GM18519 (cell line): ENCODE measurements around the gene MAPKAPK5.
"Not testable (repeated sequence)": the region's sequence is repeated elsewhere in the genome, so short reads cannot be mapped to it uniquely, and the experiment has no call there.

Experiments
- ATAC-seq: cut with Tn5 transposase; IDR thresholded peaks from one replicate; pipeline ENCODE4 v1.9.1; 2021; ENCODE audit warnings: mild to moderate bottlenecking, moderate library complexity; ENCODE audit not compliant: unreplicated experiment, low FRiP score

The MAPKAPK5 gene

GRCh38 chr12:111873113-111873512 is 31.1 kb downstream of the MAPKAPK5 start:
- ATAC-seq, result no peak

GRCh38 chr12:111881716-111882115 is 39.7 kb downstream of the MAPKAPK5 start:
- no peak for ATAC-seq

GRCh38 chr12:111886662-111887545 is 44.9 kb downstream of the MAPKAPK5 start:
- ATAC-seq, result no peak

- no peak for ATAC-seq
These were observed 46.1 kb downstream of the MAPKAPK5 start for GRCh38 chr12:111887926-111888745.

GRCh38 chr12:111893287-111893686 is 51.3 kb downstream of the MAPKAPK5 start:
- no peak for ATAC-seq

- no peak for ATAC-seq
These were observed 52.5 kb downstream of the MAPKAPK5 start for GRCh38 chr12:111894556-111894955.

GRCh38 chr12:111901182-111901581 is 59.2 kb downstream of the MAPKAPK5 start:
- ATAC-seq, result no peak

GRCh38 chr12:111904446-111904975 is 62.5 kb downstream of the MAPKAPK5 start:
- no peak for ATAC-seq

- ATAC-seq, result no peak
These were observed 63.5 kb downstream of the MAPKAPK5 start for GRCh38 chr12:111905502-111905901.

GRCh38 chr12:111907740-111908139 is 65.7 kb downstream of the MAPKAPK5 start:
- ATAC-seq, result no peak

- ATAC-seq, result no peak
These were observed 83.1 kb downstream of the MAPKAPK5 start for GRCh38 chr12:111925171-111925570.

GRCh38 chr12:111926631-111927030 is 84.6 kb downstream of the MAPKAPK5 start:
- no peak for ATAC-seq

- ATAC-seq, result no peak
These were observed 85.3 kb downstream of the MAPKAPK5 start for GRCh38 chr12:111927346-111927745.

GRCh38 chr12:111932241-111932640 is 90.2 kb downstream of the MAPKAPK5 start:
- no peak for ATAC-seq

GRCh38 chr12:111936869-111937268 is 94.8 kb downstream of the MAPKAPK5 start:
- ATAC-seq, result no peak

- no peak for ATAC-seq
These were observed 95.4 kb downstream of the MAPKAPK5 start for GRCh38 chr12:111937429-111937828.

- ATAC-seq, result no peak
These were observed 100.5 kb downstream of the MAPKAPK5 start for GRCh38 chr12:111942557-111942956.

GRCh38 chr12:111943929-111944328 is 101.9 kb downstream of the MAPKAPK5 start:
- no peak for ATAC-seq

GRCh38 chr12:111950961-111951676 is 109.1 kb downstream of the MAPKAPK5 start:
- not testable (repeated sequence) for ATAC-seq
